ENCODE results near the gene FIG4.

- no peak for TF ChIP-seq CTCF (IDR thresholded peaks at IDR 0.05)
- TF ChIP-seq POLR2A (IDR thresholded peaks at IDR 0.05): no peak
Observed at GRCh38 chr6:109760208-109760607, 69.1 kb downstream of the FIG4 start.

All from Peyer's patch (tissue), 4 donors.